HUES6 (cell line): Measurements from ENCODE around the gene DDX56.

Experiments used
- H3K27ac ChIP-seq: 2 replicates; pipeline ENCODE4 v1.7.0; 2013; ENCODE audit warnings: low read depth, mild to moderate bottlenecking, low read length, inconsistent platforms
- H3K27me3 ChIP-seq: 2 replicates; pipeline ENCODE4 v1.6.1; 2013; ENCODE audit warnings: low read length; ENCODE audit not compliant: control insufficient read depth, insufficient read depth
- H3K36me3 ChIP-seq: 2 replicates; pipeline ENCODE4 v1.6.1; 2013; ENCODE audit warnings: low read length; ENCODE audit not compliant: control insufficient read depth, insufficient read depth
- H3K4me1 ChIP-seq: 2 replicates; pipeline ENCODE4 v1.6.1; 2013; ENCODE audit warnings: low read length; ENCODE audit not compliant: control insufficient read depth, insufficient read depth
- H3K4me3 ChIP-seq: 2 replicates; pipeline ENCODE4 v1.5.1; 2013; ENCODE audit warnings: low read depth, low read length
- H3K9ac ChIP-seq: one replicate; pipeline ENCODE4 v1.6.1; 2013; ENCODE audit warnings: mild to moderate bottlenecking, low read length
- H3K9me3 ChIP-seq: 2 replicates; pipeline ENCODE4 v1.6.1; 2013; ENCODE audit warnings: low read depth, low read length; ENCODE audit not compliant: control insufficient read depth, insufficient read depth

DDX56 gene

DNA sequence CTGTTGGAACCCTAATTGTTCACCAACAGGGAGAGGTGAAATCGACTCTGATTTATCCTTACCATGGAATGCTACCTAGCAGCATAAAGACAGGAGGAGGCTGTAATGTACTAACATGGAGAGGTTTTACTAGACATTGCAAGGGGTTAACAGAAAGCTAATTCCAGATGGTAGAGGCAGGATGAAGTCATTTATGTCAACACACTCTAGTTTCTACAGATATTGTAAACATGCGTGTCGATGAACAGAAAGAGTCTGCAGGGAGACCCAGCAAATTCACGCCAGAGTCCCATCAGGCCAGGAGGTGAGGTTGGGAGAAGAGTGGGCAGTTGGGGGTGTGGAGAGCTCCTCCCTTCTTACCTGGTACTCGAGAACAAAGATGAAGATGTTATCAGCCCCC, 39.6 kb downstream of the DDX56 start:
- no peak overlapping the region for H3K9ac ChIP-seq
- H3K27me3 ChIP-seq: no peaks in the 10 kb centered on the region
- no peaks in the 10 kb centered on the region for H3K9me3 ChIP-seq
- no peak overlapping the region for H3K4me3 ChIP-seq
- H3K4me1 ChIP-seq: no peaks in the 10 kb centered on the region
- no peaks in the 10 kb centered on the region for H3K36me3 ChIP-seq
- no peak overlapping the region for H3K27ac ChIP-seq

- H3K9me3 ChIP-seq: no peaks in the 10 kb centered on the region
- no peak overlapping the region for H3K27ac ChIP-seq
- no peak overlapping the region for H3K4me3 ChIP-seq
- no peak overlapping the region for H3K9ac ChIP-seq
- no peaks in the 10 kb centered on the region for H3K36me3 ChIP-seq
- no peaks in the 10 kb centered on the region for H3K27me3 ChIP-seq
- H3K4me1 ChIP-seq: no peaks in the 10 kb centered on the region
These were observed 40.2 kb downstream of the DDX56 start for GRCh38 chr7:44533301-44534055.

DNA sequence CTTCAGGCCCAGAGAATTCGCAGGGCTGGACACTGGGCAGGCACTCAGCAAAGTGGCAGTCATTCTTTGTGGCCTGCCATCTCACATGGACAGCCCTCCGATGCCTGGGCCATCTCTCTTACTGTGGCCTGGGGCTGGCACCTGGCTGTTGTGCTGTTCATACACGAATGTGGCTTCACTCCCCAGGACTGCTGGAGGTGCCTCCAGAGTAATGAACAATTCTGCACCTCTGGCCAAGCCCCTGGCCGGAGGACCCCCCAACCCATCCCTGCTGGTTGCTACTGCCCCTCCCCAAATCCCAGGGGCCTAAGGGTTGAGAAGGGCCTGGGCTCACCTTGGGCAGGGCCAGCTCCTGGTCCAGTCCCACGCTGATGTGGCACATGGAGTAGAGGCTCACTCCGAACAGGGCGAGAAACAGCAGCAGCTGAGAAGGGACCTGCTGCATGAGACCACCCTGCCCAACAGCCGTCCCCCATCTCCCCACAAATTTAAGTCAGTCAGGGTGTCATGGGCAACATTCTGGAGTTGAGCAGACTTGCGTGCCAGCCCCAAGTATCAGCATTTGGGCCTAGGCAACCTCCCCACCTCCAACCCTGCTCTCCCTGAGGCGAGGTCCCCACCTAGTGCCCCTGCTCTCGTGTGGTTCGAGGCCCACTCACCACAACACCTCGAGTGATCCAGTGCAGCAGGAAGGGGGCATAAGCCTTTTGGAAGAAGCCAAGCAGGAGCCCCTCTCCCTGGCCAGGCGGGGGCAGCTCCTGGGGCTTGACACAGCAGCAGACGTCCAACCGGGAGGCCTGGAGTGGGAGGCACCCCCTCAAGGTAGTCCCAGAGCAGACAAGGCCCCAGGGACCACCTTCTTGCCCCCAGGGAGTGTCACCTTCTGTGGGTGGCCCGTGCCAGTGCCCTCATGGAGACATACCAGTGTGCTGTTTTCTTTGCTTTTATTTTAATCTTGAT, 42.0 kb downstream of the DDX56 start:
- Histone ChIP-seq H3K27me3 (no peaks in the 10 kb centered on the region), H3K9ac (no peak overlapping the region), H3K36me3 (no peaks in the 10 kb centered on the region), H3K9me3 (0 out of 2 replicates have a peak, but pooled peaks cover 6% of the 10 kb centered on the region), H3K4me3 (no peak overlapping the region), H3K4me1 (no peaks in the 10 kb centered on the region), H3K27ac (no peak overlapping the region)

DNA sequence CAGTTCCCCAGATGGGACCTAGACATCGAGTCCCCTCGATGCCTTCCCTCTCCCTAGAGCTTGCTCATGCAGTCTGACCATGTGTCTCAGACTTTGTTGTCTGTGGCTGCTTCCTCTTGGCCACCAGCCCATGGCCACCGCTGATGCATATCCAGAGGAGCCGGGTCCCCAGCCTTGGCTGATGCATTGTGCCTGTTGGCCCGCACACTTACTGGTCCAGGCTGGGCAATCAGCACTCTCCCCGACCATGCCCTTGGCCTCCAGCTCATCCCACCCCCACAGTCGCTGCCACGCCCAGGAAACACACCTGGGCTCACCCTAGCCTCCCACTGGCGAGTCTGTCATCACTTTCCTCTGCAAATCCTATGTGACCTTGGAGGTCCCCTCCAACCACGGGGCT, 42.7 kb downstream of the DDX56 start:
- Histone ChIP-seq H3K9me3 (0 out of 2 replicates have a peak, but pooled peaks cover 9% of the 10 kb centered on the region), H3K4me1 (no peaks in the 10 kb centered on the region), H3K27ac (no peak overlapping the region), H3K4me3 (no peak overlapping the region), H3K9ac (no peak overlapping the region), H3K27me3 (no peaks in the 10 kb centered on the region), H3K36me3 (no peaks in the 10 kb centered on the region)

DNA sequence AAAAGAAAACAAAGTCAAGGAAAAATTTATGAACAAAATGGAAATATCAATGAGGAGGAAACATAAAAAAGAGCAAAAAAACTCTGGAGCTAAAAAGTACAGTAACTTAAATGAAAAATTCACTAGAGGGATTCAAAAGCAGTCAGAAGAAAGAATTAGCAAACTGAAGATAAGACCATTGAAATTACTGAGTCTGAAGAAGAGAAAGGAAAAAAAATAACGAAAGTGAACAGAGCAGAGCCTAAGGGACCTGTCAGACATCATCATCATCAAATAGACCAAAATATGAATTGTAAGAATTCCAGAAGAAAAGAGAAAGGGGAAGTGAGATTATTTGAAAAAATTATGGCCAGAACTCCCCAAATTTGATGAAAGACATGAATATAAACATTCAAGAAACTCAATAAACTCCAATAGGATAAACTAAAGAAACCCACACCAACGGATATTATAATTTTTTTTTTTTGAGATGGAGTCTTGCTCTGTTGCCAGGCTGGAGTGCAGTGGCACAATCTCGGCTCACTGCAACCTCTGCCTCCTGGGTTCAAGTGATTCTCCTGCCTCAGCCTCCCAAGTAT, 48.8 kb downstream of the DDX56 start:
- Histone ChIP-seq H3K27me3 (peaks cover 3% of the 10 kb centered on the region; the same call in 1 of the 2 replicates), H3K4me1 (no peaks in the 10 kb centered on the region), H3K27ac (no peak overlapping the region), H3K9ac (no peak overlapping the region), H3K36me3 (no peaks in the 10 kb centered on the region), H3K9me3 (peaks cover 13% of the 10 kb centered on the region; the same call in 1 of the 2 replicates), H3K4me3 (no peak overlapping the region)

GRCh38 chr7:44522315-44522714, 51.4 kb downstream of the DDX56 start:
- Histone ChIP-seq H3K9ac (no peak overlapping the region), H3K9me3 (peaks cover 7% of the 10 kb centered on the region; the same call in 1 of the 2 replicates), H3K4me3 (no peak overlapping the region), H3K27me3 (peaks cover 3% of the 10 kb centered on the region; the same call in 1 of the 2 replicates), H3K4me1 (no peaks in the 10 kb centered on the region), H3K27ac (no peak overlapping the region), H3K36me3 (no peaks in the 10 kb centered on the region)

DNA sequence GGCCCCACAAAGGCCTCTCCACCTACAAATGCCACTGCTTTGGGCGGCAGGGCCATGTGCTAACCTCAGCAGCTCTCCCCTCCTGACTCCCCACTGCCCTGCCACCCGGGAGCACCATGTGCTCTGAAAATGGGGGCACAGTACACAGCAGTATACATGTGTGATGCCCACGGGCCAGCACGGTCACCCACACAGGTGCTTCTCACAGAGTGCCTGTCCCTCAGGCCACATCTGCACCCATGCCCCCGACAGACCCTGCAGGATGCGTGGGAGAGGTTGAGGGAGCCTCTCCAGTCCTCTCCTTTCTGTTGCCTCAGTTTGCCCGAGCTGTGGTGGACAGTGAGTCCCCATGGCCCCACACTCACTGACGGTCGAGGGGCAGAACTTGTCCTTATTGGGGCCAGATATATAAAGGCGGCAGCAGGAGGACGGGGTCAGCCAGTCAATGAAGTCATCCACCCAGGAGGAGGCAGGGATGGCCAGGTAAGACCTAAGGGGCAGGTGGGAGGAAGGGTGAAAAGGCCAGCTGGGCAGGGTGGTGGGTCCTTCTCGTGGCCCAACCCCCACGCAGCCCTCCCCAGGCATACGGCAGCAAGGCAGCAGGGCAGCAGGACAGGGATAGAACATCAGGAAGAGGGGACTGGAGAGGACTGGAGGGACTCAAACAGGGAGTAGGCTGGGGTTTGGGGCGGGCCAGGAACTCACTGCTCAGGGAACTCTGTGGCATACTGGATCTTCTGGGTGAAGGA, 52.2 kb downstream of the DDX56 start:
- H3K27me3 ChIP-seq: peaks cover 3% of the 10 kb centered on the region; the same call in 1 of the 2 replicates
- no peak overlapping the region for H3K27ac ChIP-seq
- H3K36me3 ChIP-seq: no peaks in the 10 kb centered on the region
- no peaks in the 10 kb centered on the region for H3K4me1 ChIP-seq
- no peak overlapping the region for H3K4me3 ChIP-seq
- no peak overlapping the region for H3K9ac ChIP-seq
- peaks cover 6% of the 10 kb centered on the region; the same call in 1 of the 2 replicates for H3K9me3 ChIP-seq

GRCh38 chr7:44520574-44520973, 53.1 kb downstream of the DDX56 start:
- no peak overlapping the region for H3K4me3 ChIP-seq
- H3K9ac ChIP-seq: no peak overlapping the region

GRCh38 chr7:44519546-44519945, 54.2 kb downstream of the DDX56 start:
- Histone ChIP-seq H3K9ac (no peak overlapping the region), H3K9me3 (peaks cover 4% of the 10 kb centered on the region; the same call in 1 of the 2 replicates), H3K36me3 (no peaks in the 10 kb centered on the region), H3K27me3 (peaks cover 3% of the 10 kb centered on the region; the same call in 1 of the 2 replicates), H3K4me3 (no peak overlapping the region), H3K4me1 (no peaks in the 10 kb centered on the region), H3K27ac (no peak overlapping the region)

More at GRCh38 chr7:44520574-44520973, 53.1 kb downstream of the DDX56 start:
- Histone ChIP-seq H3K27me3 (peaks cover 3% of the 10 kb centered on the region; the same call in 1 of the 2 replicates), H3K36me3 (no peaks in the 10 kb centered on the region), H3K4me1 (no peaks in the 10 kb centered on the region), H3K9me3 (peaks cover 4% of the 10 kb centered on the region; the same call in 1 of the 2 replicates), H3K27ac (no peak overlapping the region)

DNA sequence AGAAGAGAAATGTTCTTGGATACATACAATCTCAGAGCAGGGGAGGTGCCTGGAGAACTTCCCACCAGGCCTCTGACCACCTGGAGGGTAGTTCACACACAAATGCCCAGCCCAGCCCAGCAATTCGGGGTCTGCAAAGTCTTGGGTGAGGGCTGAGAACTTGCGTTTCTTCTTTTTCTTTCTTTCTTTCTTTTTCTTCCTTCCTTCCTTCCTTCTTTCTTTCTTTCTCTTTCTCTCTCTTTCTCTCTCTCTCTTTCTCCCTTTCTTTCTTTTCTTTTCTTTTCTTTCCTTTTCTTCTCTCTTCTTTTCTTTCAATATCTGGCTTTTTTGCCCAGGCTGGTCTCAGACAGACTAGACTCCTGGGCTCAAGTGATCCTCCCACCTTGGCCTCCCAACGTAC, 54.9 kb downstream of the DDX56 start:
- H3K9ac ChIP-seq: no peak overlapping the region
- H3K9me3 ChIP-seq: no peaks in the 10 kb centered on the region
- peaks cover 3% of the 10 kb centered on the region; the same call in 1 of the 2 replicates for H3K27me3 ChIP-seq
- H3K4me3 ChIP-seq: no peak overlapping the region
- H3K36me3 ChIP-seq: no peaks in the 10 kb centered on the region
- H3K4me1 ChIP-seq: no peaks in the 10 kb centered on the region
- H3K27ac ChIP-seq: no peak overlapping the region
